HepG2 (cell line): Measurements from ENCODE around the gene APBA3. TPM values are rescaled to one million over a fixed set of nuclear protein-coding genes. Genes with fewer than 3 reads are reported as not detected.

Source experiments
- ARID4A ChIP-seq: sonication (generic); formaldehyde crosslinking; IDR thresholded peaks from 2 replicates; pipeline ENCODE4 v1.5.0; 2020; ENCODE audit warnings: mild to moderate bottlenecking, missing genetic modification reagents, borderline replicate concordance
- ELF3 ChIP-seq: IDR thresholded peaks from 2 replicates; pipeline ENCODE4 v1.6.1; 2016; ENCODE audit warnings: missing genetic modification reagents, missing compliant biosample characterization
- FOXA3 ChIP-seq: IDR thresholded peaks from 2 replicates; pipeline ENCODE4 v1.6.1; 2016; ENCODE audit warnings: missing genetic modification reagents, missing compliant biosample characterization
- FOXK1 ChIP-seq: sonication (generic); formaldehyde crosslinking; IDR thresholded peaks from 2 replicates; pipeline ENCODE4 v1.4.0; 2020; ENCODE audit warnings: low read depth, missing genetic modification reagents, borderline replicate concordance
- HOMEZ ChIP-seq: IDR thresholded peaks from 2 replicates; pipeline ENCODE4 v1.6.1; 2016; ENCODE audit warnings: low read depth
- KDM1A ChIP-seq: IDR thresholded peaks from 2 replicates; pipeline ENCODE4 v1.6.1; 2016; ENCODE audit warnings: missing compliant biosample characterization
- PITX1 ChIP-seq: sonication (generic); formaldehyde crosslinking; IDR thresholded peaks from 2 replicates; pipeline ENCODE4 v1.5.1; 2020; ENCODE audit warnings: mild to moderate bottlenecking, missing genetic modification reagents
- REXO4 ChIP-seq: sonication (generic); formaldehyde crosslinking; IDR thresholded peaks from 2 replicates; pipeline ENCODE4 v1.8.0; 2022; ENCODE audit warnings: missing genetic modification reagents, mild to moderate bottlenecking, borderline replicate concordance
- TBL1XR1 ChIP-seq: fragments of 150-350 bp; IDR thresholded peaks from 2 replicates; pipeline ENCODE4 v1.6.1; 2014; ENCODE audit warnings: borderline replicate concordance, low read length; ENCODE audit not compliant: partially characterized antibody
- ZNF143 ChIP-seq: sonication (generic); formaldehyde crosslinking; IDR thresholded peaks from 2 replicates; pipeline ENCODE4 v1.4.0; 2020; ENCODE audit warnings: missing genetic modification reagents
- ZNF766 ChIP-seq: sonication (generic); formaldehyde crosslinking; IDR thresholded peaks from 2 replicates; pipeline ENCODE4 v1.5.0; 2020; ENCODE audit warnings: missing genetic modification reagents, borderline replicate concordance
- ZSCAN22 ChIP-seq: sonication (generic); formaldehyde crosslinking; IDR thresholded peaks from 2 replicates; pipeline ENCODE4 v1.4.0; 2020; ENCODE audit warnings: mild to moderate bottlenecking, missing genetic modification reagents
- polyA plus RNA-seq, 8 experiments: library from polyadenylated mRNA; depleted of rRNA in 3 of 8; stranded (reverse) in 7 of 8; unstranded in 1 of 8; fragments of >200 nt; fragmentation: Illumina TruSeq in 4 of 8; extraction: Trizol in 4 of 8; gene quantifications; 2 replicates each; pipeline versions ENCODE4 v1.2.1 to v1.2.3, GENCODE V29; 2011 to 2016; ENCODE audit warnings: low read depth in 4 of 8, missing spikeins in 1 of 8, mixed read lengths in 1 of 8; ENCODE audit not compliant: insufficient read depth in 1 of 8
- total RNA-seq, 5 experiments: library from RNA; depleted of rRNA; stranded (reverse); fragments of >200 nt; fragmentation: Illumina TruSeq; extraction: Trizol; gene quantifications; 2 replicates each; pipeline ENCODE4 v1.2.3, GENCODE V29; 2016; ENCODE audit warnings: low read depth in 1 of 5
- TF ChIP-seq, protein P1 (sequence below): IDR thresholded peaks from 2 replicates; pipeline ENCODE4 v1.6.1; 2016; ENCODE audit warnings: control low read depth
- TF ChIP-seq, protein P2 (sequence below): sonication (generic); formaldehyde crosslinking; IDR thresholded peaks from 2 replicates; pipeline ENCODE4 v1.4.0; 2020; ENCODE audit warnings: missing genetic modification reagents; ENCODE audit errors: not compliant biosample characterization
- TF ChIP-seq, protein P3 (sequence below), 2 experiments: sonication (generic) in 1 of 2; formaldehyde crosslinking in 1 of 2; IDR thresholded peaks; 2 replicates each; pipeline versions ENCODE4 v1.4.0 to v1.6.1; 2016 to 2020; ENCODE audit warnings: borderline replicate concordance in 1 of 2, low read depth in 1 of 2, mild to moderate bottlenecking in 1 of 2, missing genetic modification reagents in 1 of 2

APBA3 gene
- total and polyA plus RNA-seq, 2 of the 13 experiments (the other 11 are each of a cell fraction or from before 2014, with no cell fraction given), result 14.2 to 14.3 TPM

DNA sequence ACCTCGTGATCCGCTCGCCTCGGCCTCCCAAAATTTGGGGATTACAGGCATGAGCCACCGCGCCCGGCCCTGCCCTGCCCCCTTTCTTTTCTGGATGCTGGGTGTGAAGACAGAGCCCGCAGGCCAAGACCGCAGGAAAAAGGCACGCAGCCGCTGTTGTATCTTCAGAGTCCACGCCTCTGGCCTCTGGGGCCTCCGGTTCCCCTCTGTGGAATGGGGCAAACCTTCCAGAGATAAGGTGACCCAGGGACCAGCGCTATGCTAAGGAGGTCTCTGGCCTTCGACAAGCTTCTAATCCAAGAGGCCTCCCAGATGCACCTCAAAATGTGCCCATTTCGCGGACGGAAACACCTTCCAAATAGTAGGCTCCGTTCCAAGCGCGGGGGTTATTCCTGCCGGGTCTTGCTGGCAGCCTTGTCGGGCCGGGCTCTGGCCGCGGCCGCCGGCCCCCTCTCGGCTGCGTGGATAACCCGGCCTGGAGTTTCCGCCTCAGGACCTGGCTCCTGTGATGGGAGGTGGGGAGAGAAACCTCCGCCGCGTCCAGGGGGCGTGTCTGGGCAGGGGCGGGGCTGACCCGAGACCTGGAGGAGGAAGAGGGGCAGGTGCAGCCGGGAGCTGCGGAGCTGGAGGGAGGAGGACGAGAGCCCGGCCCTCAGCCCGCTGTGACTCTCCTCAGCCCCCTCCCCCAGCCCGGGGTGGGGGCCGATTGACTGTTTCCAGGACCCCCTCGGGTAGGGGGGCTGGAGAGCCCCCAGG lies 40.2 kb downstream of the APBA3 start (continued):
- TF ChIP-seq ARID4A (CRISPR knock-in tag), result peak; percentile 38; the same call in 1 of the 2 replicates
- peak; percentile 27 for TF ChIP-seq TBL1XR1
- TF ChIP-seq, protein P1, sequence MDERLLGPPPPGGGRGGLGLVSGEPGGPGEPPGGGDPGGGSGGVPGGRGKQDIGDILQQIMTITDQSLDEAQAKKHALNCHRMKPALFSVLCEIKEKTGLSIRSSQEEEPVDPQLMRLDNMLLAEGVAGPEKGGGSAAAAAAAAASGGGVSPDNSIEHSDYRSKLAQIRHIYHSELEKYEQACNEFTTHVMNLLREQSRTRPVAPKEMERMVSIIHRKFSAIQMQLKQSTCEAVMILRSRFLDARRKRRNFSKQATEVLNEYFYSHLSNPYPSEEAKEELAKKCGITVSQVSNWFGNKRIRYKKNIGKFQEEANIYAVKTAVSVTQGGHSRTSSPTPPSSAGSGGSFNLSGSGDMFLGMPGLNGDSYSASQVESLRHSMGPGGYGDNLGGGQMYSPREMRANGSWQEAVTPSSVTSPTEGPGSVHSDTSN (CRISPR knock-in tag), result no peak
- TF ChIP-seq, protein P2, sequence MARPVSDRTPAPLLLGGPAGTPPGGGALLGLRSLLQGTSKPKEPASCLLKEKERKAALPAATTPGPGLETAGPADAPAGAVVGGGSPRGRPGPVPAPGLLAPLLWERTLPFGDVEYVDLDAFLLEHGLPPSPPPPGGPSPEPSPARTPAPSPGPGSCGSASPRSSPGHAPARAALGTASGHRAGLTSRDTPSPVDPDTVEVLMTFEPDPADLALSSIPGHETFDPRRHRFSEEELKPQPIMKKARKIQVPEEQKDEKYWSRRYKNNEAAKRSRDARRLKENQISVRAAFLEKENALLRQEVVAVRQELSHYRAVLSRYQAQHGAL (CRISPR knock-in tag), result no peak
- no peak; the same call in 1 of the 2 replicates for TF ChIP-seq FOXA3 (CRISPR knock-in tag)
- peak; percentile 56; the same call in 1 of the 2 replicates for TF ChIP-seq PITX1 (CRISPR knock-in tag)
- no peak for TF ChIP-seq ZNF143 (CRISPR knock-in tag)
- TF ChIP-seq KDM1A (CRISPR knock-in tag), result peak; percentile 99
- TF ChIP-seq REXO4, result no peak
- TF ChIP-seq ZNF766 (CRISPR knock-in tag), result no peak
- peak; percentile 57; the same call in 1 of the 2 replicates for TF ChIP-seq FOXK1 (CRISPR knock-in tag)
- TF ChIP-seq, protein P3, sequence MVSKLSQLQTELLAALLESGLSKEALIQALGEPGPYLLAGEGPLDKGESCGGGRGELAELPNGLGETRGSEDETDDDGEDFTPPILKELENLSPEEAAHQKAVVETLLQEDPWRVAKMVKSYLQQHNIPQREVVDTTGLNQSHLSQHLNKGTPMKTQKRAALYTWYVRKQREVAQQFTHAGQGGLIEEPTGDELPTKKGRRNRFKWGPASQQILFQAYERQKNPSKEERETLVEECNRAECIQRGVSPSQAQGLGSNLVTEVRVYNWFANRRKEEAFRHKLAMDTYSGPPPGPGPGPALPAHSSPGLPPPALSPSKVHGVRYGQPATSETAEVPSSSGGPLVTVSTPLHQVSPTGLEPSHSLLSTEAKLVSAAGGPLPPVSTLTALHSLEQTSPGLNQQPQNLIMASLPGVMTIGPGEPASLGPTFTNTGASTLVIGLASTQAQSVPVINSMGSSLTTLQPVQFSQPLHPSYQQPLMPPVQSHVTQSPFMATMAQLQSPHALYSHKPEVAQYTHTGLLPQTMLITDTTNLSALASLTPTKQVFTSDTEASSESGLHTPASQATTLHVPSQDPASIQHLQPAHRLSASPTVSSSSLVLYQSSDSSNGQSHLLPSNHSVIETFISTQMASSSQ (IDR thresholded peaks at IDR 0.05; ENCODE audit: low read depth), result no peak
- TF ChIP-seq, protein P3 (CRISPR knock-in tag; IDR thresholded peaks at IDR 0.05; ENCODE audit: borderline replicate concordance), result peak; percentile 39; the same call in 1 of the 2 replicates
- peak; percentile 18; the same call in 1 of the 2 replicates for TF ChIP-seq HOMEZ (CRISPR knock-in tag)
- no peak for TF ChIP-seq ZSCAN22 (CRISPR knock-in tag)
- TF ChIP-seq ELF3 (CRISPR knock-in tag), result peak; percentile 59
